B cell (primary cell): ENCODE measurements around the gene VLDLR. TPM values are rescaled to one million over a fixed set of nuclear protein-coding genes. Genes with fewer than 3 reads are reported as not detected.

Source experiments
- ATAC-seq: fragments of 200-7000 bp; cut with Tn5 transposase; one replicate; pipeline ENCODE4 v1.10.0; 2021; ENCODE audit warnings: low read depth, mild to moderate bottlenecking, moderate number of reproducible peaks, moderate library complexity
- CTCF ChIA-PET: fragments of 350-600 bp; sonication (Branson Sonifier 250); formaldehyde crosslinking; loops from one replicate; lab custom pipeline; 2021; ENCODE audit warnings: antibody characterized with exemption, inconsistent platforms; lab: Charles Lee
- POLR2A ChIA-PET: fragments of 350-600 bp; sonication (Branson Sonifier 250); formaldehyde crosslinking; loops from one replicate; lab custom pipeline; 2021; ENCODE audit warnings: antibody characterized with exemption; lab: Charles Lee
- DNase-seq: peaks from one replicate; pipeline ENCODE4 v3.0.0; 2013
- H2AFZ ChIP-seq: 2 replicates; pipeline ENCODE4 v1.6.1; 2012; ENCODE audit warnings: mild to moderate bottlenecking, low read depth, low read length; ENCODE audit not compliant: insufficient read depth, poor library complexity, severe bottlenecking
- H3K27ac ChIP-seq, 2 donors: 1 replicate in 1 of 2; 2 replicates in 1 of 2; pipeline ENCODE4 v1.5.1; 2012 to 2013; ENCODE audit warnings: low read length in 2 of 2, mild to moderate bottlenecking in 2 of 2, moderate library complexity in 1 of 2
- H3K27me3 ChIP-seq, 4 experiments: fragments of 200-600 bp in 1 of 4; sonication (generic) in 1 of 4; replicated peaks in 1 of 4; 1 replicate in 2 of 4; 2 replicates in 2 of 4; pipeline versions ENCODE4 v1.6.1 to v1.7.0; 2013 to 2016; ENCODE audit warnings: low read length in 3 of 4, mild to moderate bottlenecking in 2 of 4, mixed read lengths in 1 of 4, moderate library complexity in 1 of 4; ENCODE audit not compliant: insufficient read depth in 4 of 4, control insufficient read depth in 3 of 4; ENCODE audit errors: control extremely low read depth in 1 of 4
- H3K36me3 ChIP-seq, 2 experiments: replicated peaks in 1 of 2; 1 replicate in 1 of 2; 2 replicates in 1 of 2; pipeline versions ENCODE4 v1.6.1 to v1.7.1; 2013; ENCODE audit warnings: low read length in 1 of 2; ENCODE audit not compliant: insufficient read depth in 2 of 2, control insufficient read depth in 1 of 2; ENCODE audit errors: control extremely low read depth in 1 of 2, extremely low read depth in 1 of 2
- H3K4me1 ChIP-seq, 2 donors: fragments of 200-600 bp in 1 of 2; sonication (generic) in 1 of 2; 1 replicate in 1 of 2; 2 replicates in 1 of 2; pipeline versions ENCODE4 v1.5.1 to v1.6.1; 2013 to 2017; ENCODE audit warnings: low read length in 2 of 2; ENCODE audit not compliant: control insufficient read depth in 2 of 2, insufficient read depth in 2 of 2
- H3K4me2 ChIP-seq: replicated peaks from 2 replicates; pipeline ENCODE3; 2012; ENCODE audit warnings: mild to moderate bottlenecking, low read depth, low read length; ENCODE audit not compliant: poor library complexity, severe bottlenecking
- H3K4me3 ChIP-seq, 5 experiments: fragments of 200-600 bp in 1 of 5; sonication (generic) in 1 of 5; 1 replicate in 3 of 5; 2 replicates in 2 of 5; pipeline versions ENCODE4 v1.5.1 to v1.7.0; 2011 to 2016; ENCODE audit warnings: low read length in 4 of 5, mild to moderate bottlenecking in 4 of 5, low read depth in 2 of 5, control low read depth in 1 of 5, moderate library complexity in 1 of 5; ENCODE audit not compliant: insufficient read depth in 1 of 5; ENCODE audit errors: control extremely low read depth in 1 of 5, extremely low read depth in 1 of 5
- H3K79me2 ChIP-seq: fragments of 200-600 bp; sonication (generic); one replicate; pipeline ENCODE4 v1.6.0; 2016; ENCODE audit warnings: low read length; ENCODE audit not compliant: control insufficient read depth, insufficient read depth
- H3K9ac ChIP-seq: fragments of 200-600 bp; sonication (generic); 2 replicates; pipeline ENCODE4 v1.6.1; 2017; ENCODE audit warnings: mild to moderate bottlenecking, low read length, moderate library complexity
- H3K9me3 ChIP-seq, 3 donors: one replicate each; pipeline versions ENCODE4 v1.6.1 to v1.7.1; 2013; ENCODE audit warnings: low read length in 2 of 3; ENCODE audit not compliant: control insufficient read depth in 2 of 3, insufficient read depth in 1 of 3; ENCODE audit errors: control extremely low read depth in 1 of 3
- H4K20me1 ChIP-seq: 2 replicates; pipeline ENCODE4 v1.6.0; 2012; ENCODE audit warnings: mild to moderate bottlenecking, low read length; ENCODE audit not compliant: insufficient read depth, control insufficient read depth, poor library complexity, severe bottlenecking
- H3K27ac Mint-ChIP-seq: one replicate; pipeline ENCODE4 v1.8.0; 2021; ENCODE audit warnings: mixed read lengths
- H3K27me3 Mint-ChIP-seq: one replicate; pipeline ENCODE4 v1.8.0; 2021; ENCODE audit warnings: mixed read lengths
- H3K4me1 Mint-ChIP-seq: one replicate; pipeline ENCODE4 v1.8.0; 2021; ENCODE audit warnings: mixed read lengths
- H3K4me3 Mint-ChIP-seq: one replicate; pipeline ENCODE4 v1.8.0; 2021; ENCODE audit warnings: mixed read lengths
- H3K9me3 Mint-ChIP-seq: one replicate; pipeline ENCODE4 v1.8.0; 2022; ENCODE audit warnings: mixed read lengths; ENCODE audit not compliant: insufficient read depth
- CTCF ChIP-seq: fragments of 200-600 bp; IDR thresholded peaks from one replicate; pipeline ENCODE4 v1.8.0; 2022; ENCODE audit warnings: antibody characterized with exemption, mild to moderate bottlenecking
- EZH2 ChIP-seq: IDR thresholded peaks from 2 replicates; pipeline ENCODE4 v1.6.1; 2012; ENCODE audit warnings: borderline replicate concordance, low read depth, mild to moderate bottlenecking, moderate library complexity, low read length; ENCODE audit not compliant: insufficient read depth, poor library complexity, severe bottlenecking
- WGBS: methylation state at CpG from one replicate; pipeline ENCODE4 v1.1.5; 2013; ENCODE audit warnings: missing lambda C conversion rate; ENCODE audit not compliant: insufficient coverage; 5-methylcytosine and 5-hydroxymethylcytosine counted together
- intact Hi-C: fragments of 100-400 bp; cut with micrococcal nuclease; formaldehyde crosslinking; loops from one replicate; pipeline ENCODE4 v1.10.0; 2022
- polyA plus RNA-seq: library from polyadenylated mRNA; depleted of rRNA; stranded (reverse); fragments of >200 nt; gene quantifications from 2 replicates; pipeline ENCODE4 v1.2.3, GENCODE V29; 2012
- total RNA-seq, 2 donors: library from RNA; stranded (reverse); fragments of 120-200 nt in 1 of 2; gene quantifications; 1 replicate in 1 of 2; 2 replicates in 1 of 2; pipeline versions ENCODE4 v1.2.3 to v1.2.4, GENCODE V29; 2013 to 2022

Gene VLDLR
- total and polyA plus RNA-seq, 2 donors (not counting 1 experiment from before 2014, with no cell fraction given), result 0.03 TPM; not detected in 1

- no peaks in the 10 kb centered on the region for H3K36me3 ChIP-seq
- no peak overlapping the region for H3K4me3 ChIP-seq
- no peak for TF ChIP-seq CTCF
- TF ChIP-seq EZH2, result no peak
- ChIA-PET CTCF (no interaction called here), POLR2A (no interaction called here)
- DNase-seq (no peak), ATAC-seq (no peak)
- H3K4me2 ChIP-seq, result no peak overlapping the region
- H4K20me1 ChIP-seq, result no peaks in the 10 kb centered on the region
- no peak overlapping the region for H3K27ac ChIP-seq
- H3K9ac ChIP-seq, result no peak overlapping the region
- Mint-ChIP-seq H3K27me3 (no peaks in the 10 kb centered on the region), H3K27ac (no peak overlapping the region), H3K4me3 (no peak overlapping the region), H3K9me3 (no peaks in the 10 kb centered on the region), H3K4me1 (no peaks in the 10 kb centered on the region)
- WGBS, result no CpG with 5 or more reads among the region's 3 CpGs
- H3K9me3 ChIP-seq, result no peaks in the 10 kb centered on the region
- intact Hi-C loops, result no loop called here
- H3K4me1 ChIP-seq, result no peaks in the 10 kb centered on the region
- H2AFZ ChIP-seq, result no peak overlapping the region
- H3K27me3 ChIP-seq, result no peaks in the 10 kb centered on the region
- H3K79me2 ChIP-seq, result no peaks in the 10 kb centered on the region
Observed at GRCh38 chr9:2673161-2673560, 51.6 kb downstream of the VLDLR start.

- H2AFZ ChIP-seq, result no peak overlapping the region
- TF ChIP-seq CTCF (no peak), EZH2 (no peak)
- no peaks in the 10 kb centered on the region for H3K36me3 ChIP-seq
- no peaks in the 10 kb centered on the region for H4K20me1 ChIP-seq
- H3K9me3 ChIP-seq, result no peaks in the 10 kb centered on the region
- Mint-ChIP-seq H3K4me3 (no peak overlapping the region), H3K27me3 (no peaks in the 10 kb centered on the region), H3K27ac (no peak overlapping the region), H3K4me1 (no peaks in the 10 kb centered on the region), H3K9me3 (no peaks in the 10 kb centered on the region)
- POLR2A ChIA-PET, result no interaction called here
- H3K27ac ChIP-seq, result no peak overlapping the region
- intact Hi-C loops, result no loop called here
- H3K4me2 ChIP-seq, result no peak overlapping the region
- CTCF ChIA-PET, result no interaction called here
- ATAC-seq, result no peak
- H3K27me3 ChIP-seq, result no peaks in the 10 kb centered on the region
- H3K4me3 ChIP-seq, result no peak overlapping the region
- 80% methylated on average over 2 of the region's 9 CpGs for WGBS
- H3K79me2 ChIP-seq, result no peaks in the 10 kb centered on the region
- no peak for DNase-seq
- H3K9ac ChIP-seq, result no peak overlapping the region
- no peaks in the 10 kb centered on the region for H3K4me1 ChIP-seq
Observed at GRCh38 chr9:2674141-2674824, 52.7 kb downstream of the VLDLR start.
